HepG2 (cell line): ENCODE results near the gene MARCHF2. TPM values are rescaled to one million over a fixed set of nuclear protein-coding genes. Genes with fewer than 3 reads are reported as not detected.

Experiments
- CEBPZ ChIP-seq: IDR thresholded peaks from 2 replicates; pipeline ENCODE4 v1.6.1; 2012; ENCODE audit warnings: low read length, improper control_type of control experiment
- ETV5 ChIP-seq: IDR thresholded peaks from 2 replicates; pipeline ENCODE4 v1.6.1; 2018; ENCODE audit warnings: missing biosample characterization, missing genetic modification reagents, inconsistent platforms, borderline replicate concordance
- ISX ChIP-seq: sonication (generic); formaldehyde crosslinking; conservative IDR thresholded peaks from 2 replicates; pipeline ENCODE4 v1.5.0; 2020; ENCODE audit warnings: missing genetic modification reagents
- POLR2A ChIP-seq, 2 experiments: IDR thresholded peaks; 2 replicates each; pipeline ENCODE4 v1.6.1; 2011; ENCODE audit warnings: low read depth in 2 of 2, low read length in 2 of 2, mild to moderate bottlenecking in 1 of 2, moderate library complexity in 1 of 2; ENCODE audit not compliant: insufficient read depth in 1 of 2
- SIX4 ChIP-seq: sonication (generic); formaldehyde crosslinking; IDR thresholded peaks from 2 replicates; pipeline ENCODE4 v1.4.0; 2020; ENCODE audit warnings: missing genetic modification reagents
- SPEN ChIP-seq: sonication (generic); formaldehyde crosslinking; IDR thresholded peaks from 2 replicates; pipeline ENCODE4 v1.5.1; 2020; ENCODE audit warnings: low read depth, mild to moderate bottlenecking, missing genetic modification reagents
- ZNF329 ChIP-seq: sonication (generic); formaldehyde crosslinking; IDR thresholded peaks from 2 replicates; pipeline ENCODE4 v1.9.0; 2021; ENCODE audit warnings: low read depth, mild to moderate bottlenecking, missing genetic modification reagents
- ZNF362 ChIP-seq: sonication (generic); formaldehyde crosslinking; IDR thresholded peaks from 2 replicates; pipeline ENCODE4 v1.4.0; 2020; ENCODE audit warnings: missing genetic modification reagents, mild to moderate bottlenecking, borderline replicate concordance
- ZNF383 ChIP-seq: sonication (generic); formaldehyde crosslinking; IDR thresholded peaks from 2 replicates; pipeline ENCODE4 v1.4.0; 2020; ENCODE audit warnings: missing genetic modification reagents, mild to moderate bottlenecking, borderline replicate concordance
- ZNF574 ChIP-seq: sonication (generic); formaldehyde crosslinking; IDR thresholded peaks from 2 replicates; pipeline ENCODE4 v1.4.0; 2020; ENCODE audit warnings: missing genetic modification reagents
- ZNF609 ChIP-seq: sonication (generic); formaldehyde crosslinking; IDR thresholded peaks from 2 replicates; pipeline ENCODE4 v1.4.0; 2020; ENCODE audit warnings: mild to moderate bottlenecking, missing genetic modification reagents, borderline replicate concordance
- ZNF614 ChIP-seq: IDR thresholded peaks from 2 replicates; pipeline ENCODE4 v1.6.1; 2018; ENCODE audit warnings: missing biosample characterization, missing genetic modification reagents, inconsistent platforms, borderline replicate concordance
- ZNF691 ChIP-seq: sonication (generic); formaldehyde crosslinking; IDR thresholded peaks from 2 replicates; pipeline ENCODE4 v1.4.0; 2020; ENCODE audit warnings: missing genetic modification reagents, low read depth, mild to moderate bottlenecking, borderline replicate concordance
- polyA plus RNA-seq, 8 experiments: library from polyadenylated mRNA; depleted of rRNA in 3 of 8; stranded (reverse) in 7 of 8; unstranded in 1 of 8; fragments of >200 nt; fragmentation: Illumina TruSeq in 4 of 8; extraction: Trizol in 4 of 8; gene quantifications; 2 replicates each; pipeline versions ENCODE4 v1.2.1 to v1.2.3, GENCODE V29; 2011 to 2016; ENCODE audit warnings: low read depth in 4 of 8, missing spikeins in 1 of 8, mixed read lengths in 1 of 8; ENCODE audit not compliant: insufficient read depth in 1 of 8
- total RNA-seq, 5 experiments: library from RNA; depleted of rRNA; stranded (reverse); fragments of >200 nt; fragmentation: Illumina TruSeq; extraction: Trizol; gene quantifications; 2 replicates each; pipeline ENCODE4 v1.2.3, GENCODE V29; 2016; ENCODE audit warnings: low read depth in 1 of 5

MARCHF2 gene
- total and polyA plus RNA-seq, 2 of the 13 experiments (the other 11 are each of a cell fraction or from before 2014, with no cell fraction given): 12.7 to 13.0 TPM

GRCh38 chr19:8389891-8390616, 23.1 kb upstream of the MARCHF2 start, which contains the start of gene RAB11B (continued):
- TF ChIP-seq ETV5 (CRISPR knock-in tag) (no peak; the same call in none of the 2 replicates), ZNF329 (CRISPR knock-in tag) (no peak), ISX (no peak), ZNF383 (no peak), ZNF609 (CRISPR knock-in tag) (no peak), POLR2A (IDR thresholded peaks at IDR 0.05; ENCODE audit: insufficient read depth in 1 of 2, low read depth in 2 of 2, low read length in 2 of 2) (peak; percentile 50 to 77), ZNF614 (CRISPR knock-in tag) (no peak), ZNF574 (CRISPR knock-in tag) (peak; percentile 76), SPEN (CRISPR knock-in tag) (peak; percentile 6; the same call in 1 of the 2 replicates), ZNF691 (CRISPR knock-in tag) (no peak), ZNF362 (no peak), SIX4 (CRISPR knock-in tag) (no peak), CEBPZ (peak; percentile 87)
